HG02981 (cell line): ENCODE measurements around the gene ZNF23.
A peak's percentile ranks its signal among the peaks of the same experiment; 100 is the strongest.

Experiments
- ATAC-seq: cut with Tn5 transposase; IDR thresholded peaks from one replicate; pipeline ENCODE4 v1.9.1; 2021; ENCODE audit warnings: mild to moderate bottlenecking, moderate library complexity; ENCODE audit not compliant: unreplicated experiment

Gene ZNF23

DNA sequence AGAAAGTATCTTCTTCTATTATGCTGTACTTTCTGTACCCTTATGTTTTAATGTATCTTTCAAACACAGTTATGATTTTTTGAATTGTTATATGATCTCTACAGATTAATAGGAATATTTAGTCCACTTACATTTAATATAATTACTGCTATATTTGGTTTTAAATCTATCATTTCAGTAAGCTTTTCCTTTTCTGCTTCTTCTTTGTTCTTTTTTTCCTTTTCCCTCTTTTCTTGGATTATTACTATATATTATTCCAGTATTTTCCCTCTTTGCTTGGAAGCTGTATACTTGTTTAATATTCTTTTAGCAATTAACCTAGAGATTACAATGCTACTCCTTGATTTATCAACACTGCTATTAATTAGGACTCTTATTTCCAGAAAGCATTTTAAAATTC, 33.7 kb downstream of the ZNF23 start:
- ATAC-seq: no peak

- ATAC-seq: no peak
Observed at GRCh38 chr16:71426880-71427615, 35.0 kb downstream of the ZNF23 start.

- peak; percentile 66 for ATAC-seq
Observed at GRCh38 chr16:71426069-71426879, 35.8 kb downstream of the ZNF23 start.

DNA sequence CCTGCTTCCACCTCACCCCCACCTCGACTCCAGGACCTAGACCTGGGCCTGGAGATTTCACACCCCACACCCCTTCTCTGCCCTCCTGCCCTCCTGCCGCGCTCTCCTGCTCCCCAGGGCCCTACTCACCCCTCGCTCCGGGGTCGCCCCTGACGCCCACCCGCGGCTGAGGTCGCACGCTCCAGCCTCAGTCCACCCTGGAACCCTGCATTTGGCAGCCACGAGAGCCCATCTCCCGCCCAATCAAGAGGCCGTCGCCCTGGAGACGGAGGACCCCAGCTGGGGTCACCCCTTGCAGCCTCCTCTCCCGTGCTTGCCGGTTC, 36.3 kb downstream of the ZNF23 start:
- no peak for ATAC-seq

GRCh38 chr16:71424626-71425025, 37.4 kb downstream of the ZNF23 start:
- no peak for ATAC-seq

- no peak for ATAC-seq
Observed at GRCh38 chr16:71423865-71424264, 38.2 kb downstream of the ZNF23 start.

DNA sequence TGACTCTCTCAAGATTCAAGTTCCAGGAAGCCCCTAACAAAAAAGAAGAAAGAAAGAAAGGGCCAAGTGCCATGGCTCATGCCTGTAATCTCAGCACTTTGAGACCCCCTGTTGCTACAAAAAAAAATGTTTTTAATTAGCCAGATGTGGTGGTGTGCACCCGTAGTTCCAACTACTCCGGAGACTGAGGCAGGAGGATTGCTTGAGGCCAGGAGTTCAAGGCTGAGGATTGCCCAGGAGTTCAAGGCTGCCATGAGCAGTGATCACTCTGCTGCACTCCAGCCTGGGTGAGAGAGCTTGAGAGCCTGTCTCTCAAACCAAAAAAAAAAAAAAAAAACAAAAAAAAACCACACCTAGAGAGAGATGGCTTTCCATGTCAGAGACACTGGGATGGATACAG, 39.0 kb downstream of the ZNF23 start:
- ATAC-seq: no peak

- ATAC-seq: no peak
Observed at GRCh38 chr16:71421911-71422310, 40.1 kb downstream of the ZNF23 start.

- no peak for ATAC-seq
Observed at GRCh38 chr16:71414038-71414437, 48.0 kb downstream of the ZNF23 start.

DNA sequence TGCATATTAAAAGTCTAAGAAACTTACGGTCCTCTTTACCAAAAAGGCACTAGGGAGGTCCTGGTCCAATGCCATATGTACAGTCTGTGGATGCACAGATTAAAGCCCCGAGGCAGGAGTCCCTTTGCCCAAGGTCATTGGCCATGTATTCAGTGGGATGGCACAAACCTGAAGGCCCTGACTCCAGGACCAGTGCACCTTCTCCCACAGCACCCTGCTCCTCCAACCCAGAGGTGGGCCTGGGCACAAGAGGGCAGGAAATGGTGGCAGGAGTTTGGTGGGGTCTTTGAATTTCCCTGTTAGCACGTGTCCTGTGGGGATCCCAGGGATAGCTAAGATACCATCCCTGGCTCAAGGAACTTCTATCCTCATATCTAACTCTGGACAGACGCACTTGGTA, 48.7 kb downstream of the ZNF23 start:
- ATAC-seq: no peak

GRCh38 chr16:71412270-71413160, 49.5 kb downstream of the ZNF23 start:
- no peak for ATAC-seq

DNA sequence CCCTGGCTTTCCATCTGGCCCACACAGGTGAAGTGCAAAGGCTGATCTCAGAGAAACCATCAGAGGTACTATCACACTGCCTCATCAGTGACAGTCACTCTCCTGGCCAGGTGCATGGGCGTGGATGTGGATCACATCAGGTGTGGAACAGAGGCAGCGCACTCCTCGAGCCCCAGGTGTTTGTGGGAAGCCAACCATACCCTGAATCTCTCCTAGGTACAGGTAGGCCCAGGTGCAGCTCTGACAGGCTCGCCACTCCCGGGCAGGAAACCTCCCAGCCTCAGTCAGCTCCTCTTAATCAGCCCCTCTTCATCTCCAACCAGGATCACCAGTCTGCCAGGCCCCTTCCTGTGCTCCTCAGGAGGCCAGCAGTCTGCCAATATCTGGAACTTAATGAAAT, 51.9 kb downstream of the ZNF23 start:
- ATAC-seq: no peak

GRCh38 chr16:71409011-71409775, 52.9 kb downstream of the ZNF23 start:
- ATAC-seq: no peak

- no peak for ATAC-seq
Observed at GRCh38 chr16:71408536-71408935, 53.5 kb downstream of the ZNF23 start.

- ATAC-seq: no peak
Observed at GRCh38 chr16:71407731-71408130, 54.3 kb downstream of the ZNF23 start.

DNA sequence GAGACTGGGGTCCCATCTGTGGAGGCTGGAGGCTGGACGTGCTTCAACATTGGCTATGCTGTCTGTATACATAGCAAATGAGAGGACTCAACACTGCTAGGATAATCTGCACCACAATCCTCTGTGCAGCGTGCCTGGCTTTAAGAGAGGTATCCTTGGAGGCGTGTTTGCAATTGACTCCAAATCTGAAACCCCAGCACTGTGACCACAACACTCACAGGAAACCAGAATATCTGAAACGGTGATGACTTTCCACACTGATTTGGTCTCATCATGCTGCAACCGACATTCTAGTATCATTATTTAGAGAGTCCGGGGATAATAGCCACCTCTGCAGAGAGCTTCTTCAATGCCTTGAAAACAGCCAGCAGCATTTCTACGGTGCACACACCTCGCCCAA, 55.3 kb downstream of the ZNF23 start:
- ATAC-seq: no peak

DNA sequence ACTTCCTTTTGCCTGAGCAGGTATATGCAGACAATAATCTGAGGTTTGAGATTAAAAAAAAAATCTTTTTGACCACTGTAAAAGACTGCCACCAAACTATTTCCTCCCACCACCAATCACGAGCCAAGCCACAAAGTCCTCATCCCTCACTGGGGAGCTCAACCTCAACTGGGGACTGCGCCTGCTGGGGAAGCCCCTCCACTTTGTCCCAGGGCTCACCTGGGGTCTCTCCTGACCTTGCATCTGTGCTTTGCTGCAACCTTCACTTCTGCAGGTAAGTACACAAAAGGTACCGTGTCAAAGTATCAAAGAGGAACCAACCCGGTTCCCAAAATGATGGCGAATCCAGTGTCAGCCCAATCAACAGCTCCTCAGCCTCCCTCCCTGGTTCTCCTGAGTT, 55.7 kb downstream of the ZNF23 start:
- ATAC-seq: no peak

GRCh38 chr16:71404364-71404763, 57.7 kb downstream of the ZNF23 start:
- no peak for ATAC-seq

- no peak for ATAC-seq
Observed at GRCh38 chr16:71402674-71403073, 59.4 kb downstream of the ZNF23 start.

DNA sequence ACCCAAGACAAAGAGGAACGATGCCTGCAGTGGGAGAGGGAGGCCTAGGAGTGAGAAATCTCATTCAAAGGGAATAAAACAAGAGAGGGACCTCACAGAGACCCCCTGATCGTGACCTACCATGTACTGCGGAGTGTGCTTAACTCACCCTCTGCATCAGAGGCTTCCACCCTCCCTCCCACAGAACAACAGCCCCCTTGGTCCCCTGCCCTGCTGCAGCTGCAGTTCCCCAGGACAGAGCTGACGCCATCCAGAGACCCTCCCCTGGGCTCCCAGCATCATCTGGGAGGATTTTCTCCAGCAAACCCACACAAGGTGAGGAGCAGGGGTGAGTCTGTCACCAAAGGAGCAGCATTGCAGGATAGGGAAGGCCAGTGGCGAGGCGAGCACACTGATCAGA, 60.0 kb downstream of the ZNF23 start:
- ATAC-seq: no peak
